Stimulated activated CD8-positive, alpha-beta memory T cell treated with anti-CD3 and anti-CD28 coated beads, Interleukin-15, amount 100 ng/mL, for 48 hours (primary cell): ENCODE results near the gene WWOX.
"Not testable (repeated sequence)": the region's sequence is repeated elsewhere in the genome, so short reads cannot be mapped to it uniquely, and the experiment has no call there.

Source experiments
- DNase-seq, 2 donors: peaks; one replicate each; pipeline ENCODE4 v3.0.0-alpha.2; 2020; ENCODE audit warnings: low read depth in 2 of 2

Gene WWOX

GRCh38 chr16:78099271-78100111, at the start of gene WWOX:
Gene WWOX (plus strand): TSS chr16:78099654.
- peak; percentile 93 to 94 for DNase-seq

GRCh38 chr16:78050734-78051400, 48.6 kb upstream of the WWOX start:
- no peak for DNase-seq

GRCh38 chr16:78057803-78058564, 41.5 kb upstream of the WWOX start:
- no peak for DNase-seq

DNA sequence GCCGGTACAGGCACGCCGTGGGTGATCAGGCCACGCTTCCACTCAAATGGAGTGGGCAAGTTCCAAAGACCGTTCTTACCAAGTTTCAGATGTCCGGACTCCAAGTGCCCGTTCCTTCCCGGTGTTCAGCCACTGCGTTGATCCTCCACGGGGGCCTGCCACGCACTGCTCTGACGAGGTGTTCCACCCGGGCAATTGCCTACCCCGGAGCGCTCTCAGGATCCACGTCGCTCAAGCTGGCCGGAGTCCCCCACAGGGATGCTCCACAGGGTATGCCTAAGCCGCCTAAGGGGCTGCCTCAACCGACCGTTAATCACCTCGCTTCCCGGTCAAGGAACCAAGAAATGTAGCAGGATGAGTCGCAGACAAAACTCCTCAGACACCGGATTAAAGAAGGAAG, 39.6 kb upstream of the WWOX start:
- not testable (repeated sequence) for DNase-seq

- no peak for DNase-seq
Measured at GRCh38 chr16:78060295-78060694, 39.2 kb upstream of the WWOX start.

GRCh38 chr16:78060809-78061208, 38.6 kb upstream of the WWOX start:
- DNase-seq, result no peak

DNA sequence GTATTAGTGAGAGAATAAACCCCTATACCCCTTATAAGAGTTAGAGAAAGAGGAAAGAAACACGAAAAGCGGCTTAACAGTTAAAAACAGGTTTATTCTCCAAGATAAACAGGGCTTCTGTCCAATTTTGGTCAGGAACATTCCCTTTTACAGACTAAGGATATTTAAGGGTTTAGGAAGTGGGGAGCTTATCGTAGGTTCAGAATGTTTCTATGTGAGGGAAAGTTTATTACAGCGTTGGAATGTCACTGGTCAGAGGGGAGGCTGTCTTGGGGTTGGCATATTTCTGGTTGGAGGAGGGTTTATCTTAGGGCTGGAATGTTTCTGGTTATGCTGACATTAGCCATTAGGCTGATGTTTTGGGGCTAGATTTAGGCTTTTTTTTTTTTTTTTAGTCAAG, 34.1 kb upstream of the WWOX start:
- no peak for DNase-seq

DNA sequence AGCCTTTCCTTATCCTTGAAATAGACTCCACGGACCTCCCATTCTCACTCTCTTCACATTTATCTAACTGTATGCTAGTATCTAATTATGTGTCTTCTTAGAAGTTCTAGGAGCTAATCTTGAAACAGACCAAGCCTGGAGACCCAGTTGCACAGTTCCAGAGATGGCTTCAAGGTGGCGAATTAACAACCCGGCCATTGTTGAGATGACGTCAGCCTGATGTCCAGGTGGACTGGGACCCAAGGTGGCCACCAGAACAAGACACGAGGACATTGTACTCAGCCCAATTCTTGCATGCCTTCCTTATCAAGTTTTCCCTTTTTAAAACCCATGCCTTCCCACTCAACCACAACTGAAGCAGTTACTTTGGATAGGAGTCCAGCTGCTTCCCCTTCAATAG, 29.5 kb upstream of the WWOX start:
- DNase-seq, result no peak

DNA sequence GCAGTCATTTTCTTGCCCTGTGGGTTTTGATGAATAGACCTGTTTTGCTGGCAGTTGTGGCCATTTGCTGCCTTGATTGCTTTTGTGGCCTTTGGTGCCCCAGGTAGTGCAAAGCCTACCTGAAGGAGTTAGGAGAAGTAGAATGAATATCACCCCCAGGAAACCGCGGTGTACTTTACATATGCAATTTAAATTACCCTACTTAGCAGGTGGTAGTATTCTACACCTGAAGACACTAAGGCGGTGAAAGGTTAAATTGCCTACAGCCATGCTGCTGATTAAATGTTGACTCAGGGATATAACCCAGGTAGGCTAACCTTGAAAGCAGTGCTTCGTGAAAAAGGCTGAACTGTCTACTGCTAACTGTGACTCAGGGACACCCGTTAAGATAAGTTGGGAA, 27.2 kb upstream of the WWOX start:
- no peak for DNase-seq

DNA sequence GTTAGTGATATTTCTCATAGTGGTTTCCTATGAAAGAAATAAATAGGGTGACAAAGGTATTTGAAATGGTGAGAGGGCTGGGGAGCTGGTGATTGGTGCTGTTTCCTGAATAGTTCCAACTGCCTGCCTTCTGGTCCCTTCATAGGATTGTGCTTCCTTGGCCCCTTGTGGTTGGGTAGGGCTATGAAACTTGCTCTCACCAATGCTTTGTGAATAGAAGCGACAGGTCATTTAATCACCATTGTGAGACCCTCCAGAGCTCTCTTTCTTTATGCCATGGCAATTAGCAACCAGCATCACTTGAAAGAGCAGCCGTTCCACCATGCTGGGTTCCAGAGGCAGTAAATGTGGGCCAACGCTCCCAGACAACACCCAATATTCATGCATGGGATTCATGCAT, 23.7 kb upstream of the WWOX start:
- DNase-seq, result no peak

DNA sequence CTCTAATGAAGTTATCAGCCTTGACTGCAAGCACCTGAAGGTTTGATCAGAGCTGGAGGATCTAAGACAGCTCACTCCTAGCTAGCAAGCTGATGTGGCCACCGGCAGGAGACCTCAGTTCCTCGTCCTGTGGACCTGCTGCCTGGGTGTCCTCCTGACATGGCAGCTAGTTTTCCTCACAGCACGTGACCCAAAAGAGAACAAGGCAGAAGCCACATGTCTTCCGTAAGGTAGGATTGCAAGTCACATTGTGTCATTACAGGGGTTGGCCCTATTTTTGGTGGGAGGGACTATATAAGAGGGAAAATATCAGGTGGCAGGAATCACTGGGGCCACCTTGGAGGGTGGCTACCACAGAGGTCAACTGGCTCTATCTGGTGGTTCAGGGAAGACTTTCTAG, 18.1 kb upstream of the WWOX start:
- no peak for DNase-seq

DNA sequence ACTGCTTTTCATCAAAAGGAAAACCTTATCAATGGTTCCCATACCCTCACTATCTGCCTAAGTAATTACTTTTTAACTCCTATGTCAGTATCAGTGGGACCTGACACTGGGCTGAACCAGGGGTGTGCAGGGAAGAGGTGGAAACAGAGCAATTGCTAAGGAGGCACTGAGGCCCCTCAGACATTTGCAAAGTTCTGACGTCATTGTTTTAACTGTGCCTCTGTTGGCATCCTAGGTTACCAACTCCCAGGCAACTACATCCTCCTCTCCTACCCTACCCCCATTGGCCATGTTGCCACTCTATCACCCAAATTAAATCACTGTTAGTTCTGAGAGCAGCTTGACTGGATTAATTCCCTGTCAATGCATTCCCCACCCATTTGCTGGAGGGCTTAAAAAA, 8.0 kb upstream of the WWOX start:
- no peak for DNase-seq

DNA sequence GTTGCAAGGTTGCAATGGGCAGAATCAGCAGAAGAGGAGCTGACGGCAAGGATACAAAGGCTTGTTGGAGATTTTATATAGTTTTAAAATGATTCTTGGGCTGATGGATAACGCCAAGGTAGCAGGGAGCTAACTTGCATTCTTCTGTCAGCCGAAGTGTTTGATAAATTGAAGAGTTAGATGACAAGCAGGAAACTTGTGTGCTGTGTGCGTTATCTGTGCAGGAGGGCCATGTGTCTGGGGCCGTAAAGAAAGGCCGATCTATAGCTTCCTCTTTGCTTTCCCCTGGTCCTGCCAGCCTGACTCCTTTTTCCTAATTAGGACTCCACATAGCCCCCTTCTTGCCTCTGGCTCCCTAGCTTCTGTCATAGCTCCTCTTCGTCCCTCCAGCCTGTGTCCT, 6.7 kb upstream of the WWOX start:
- no peak for DNase-seq

- DNase-seq, result no peak
Measured at GRCh38 chr16:78094166-78094565, 5.3 kb upstream of the WWOX start.

DNA sequence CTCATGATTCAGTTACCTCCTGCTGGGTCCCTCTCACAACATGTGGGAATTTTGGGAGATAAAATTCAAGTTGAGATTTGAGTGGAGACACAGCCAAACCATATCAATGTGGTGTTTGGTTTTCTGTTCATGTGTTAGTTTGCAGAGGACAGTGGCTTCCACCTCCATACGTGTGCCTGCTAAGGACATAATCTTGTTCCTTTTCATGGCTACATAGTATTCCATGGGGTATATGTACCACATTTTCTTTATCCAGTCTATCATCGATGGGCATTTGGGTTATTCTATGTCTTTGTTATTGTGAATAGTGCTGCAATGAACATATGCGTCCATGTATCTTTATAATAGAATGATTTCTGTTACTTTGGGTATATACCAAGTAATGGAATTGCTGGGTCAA, 4.5 kb upstream of the WWOX start:
- no peak for DNase-seq

DNA sequence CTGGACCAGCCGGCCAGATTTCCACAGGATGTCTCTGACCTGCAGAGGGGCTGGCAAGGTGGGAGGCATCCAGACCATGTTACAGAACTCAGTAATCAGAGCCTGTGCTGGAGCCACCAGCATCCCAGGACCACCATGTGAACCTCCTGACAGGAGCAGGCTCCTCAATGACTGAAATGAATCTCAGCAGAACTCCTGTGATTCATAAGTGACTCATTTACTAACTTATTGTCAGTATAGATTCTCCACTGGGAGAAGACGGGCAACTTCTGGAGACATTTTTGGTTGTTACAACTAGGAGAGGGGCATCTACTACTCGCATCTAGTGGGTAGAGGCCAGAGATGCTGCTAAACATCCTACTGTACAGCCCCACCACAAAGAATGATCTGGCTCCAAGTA, 3.1 kb upstream of the WWOX start:
- DNase-seq, result no peak

- DNase-seq, result no peak
Measured at GRCh38 chr16:78097548-78097947, 1.9 kb upstream of the WWOX start.

- DNase-seq, result no peak
Measured at GRCh38 chr16:78098087-78098486, 1.4 kb upstream of the WWOX start.

DNA sequence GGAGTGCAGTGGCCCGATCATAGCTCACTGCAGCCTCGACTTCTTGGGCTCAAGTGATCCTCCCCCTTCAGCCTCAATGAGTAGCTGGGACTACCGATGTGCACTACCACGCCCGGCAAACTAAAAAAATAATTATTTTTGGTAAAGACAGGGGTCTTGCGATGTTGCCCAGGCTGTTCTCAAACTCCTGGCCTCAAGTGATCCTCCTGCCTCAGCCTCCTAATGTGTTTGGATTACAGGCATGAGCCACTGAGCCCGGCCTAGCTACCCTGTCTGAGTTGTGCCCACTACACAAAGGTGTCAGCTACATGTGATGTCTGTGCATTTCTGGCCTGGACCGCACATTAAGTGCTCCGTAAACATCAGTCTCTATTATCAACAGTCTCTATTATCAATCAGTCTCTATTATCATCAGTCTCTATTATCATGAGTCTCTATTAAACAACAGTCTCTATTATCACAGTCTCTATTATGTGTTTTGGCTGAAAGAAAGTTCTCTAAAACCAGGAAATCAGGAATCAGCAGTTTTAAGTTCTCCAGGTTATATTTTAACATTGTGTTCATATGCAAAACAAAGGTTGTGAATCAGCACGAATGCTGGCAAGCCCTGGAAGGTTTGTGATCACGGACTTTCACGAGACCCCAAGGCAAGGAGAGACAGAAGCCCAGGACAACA, 721 bp upstream of the WWOX start:
- no peak for DNase-seq

GRCh38 chr16:78100112-78100467, 636 bp downstream of the WWOX start:
- DNase-seq, result no peak

DNA sequence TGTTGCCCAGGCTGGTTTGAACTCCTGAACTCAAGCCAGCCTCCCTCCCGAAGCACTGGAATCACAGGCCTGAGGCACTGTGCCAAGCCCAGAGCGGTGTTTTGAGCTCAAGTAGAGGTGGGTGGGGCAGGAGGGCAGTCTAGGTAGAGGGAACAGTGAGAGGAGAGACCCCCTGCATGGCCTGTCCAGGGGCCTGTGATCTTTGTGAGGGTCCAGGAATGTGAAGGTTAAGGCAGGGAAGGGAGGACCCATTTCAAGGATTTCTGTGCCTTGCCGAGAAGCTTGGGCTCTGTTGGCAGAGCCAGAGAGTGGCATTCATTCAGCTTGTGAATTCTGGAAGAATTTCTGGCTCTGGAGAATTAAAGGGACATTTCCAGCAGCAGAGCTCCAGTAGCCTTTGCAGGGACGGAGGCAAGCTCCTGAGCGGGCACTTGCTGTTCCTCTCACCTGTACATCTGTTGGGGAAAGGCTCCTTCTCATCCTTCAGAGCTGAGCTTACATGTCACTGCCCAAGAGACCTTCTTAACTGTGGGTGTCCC, 2.7 kb downstream of the WWOX start:
- DNase-seq, result no peak

DNA sequence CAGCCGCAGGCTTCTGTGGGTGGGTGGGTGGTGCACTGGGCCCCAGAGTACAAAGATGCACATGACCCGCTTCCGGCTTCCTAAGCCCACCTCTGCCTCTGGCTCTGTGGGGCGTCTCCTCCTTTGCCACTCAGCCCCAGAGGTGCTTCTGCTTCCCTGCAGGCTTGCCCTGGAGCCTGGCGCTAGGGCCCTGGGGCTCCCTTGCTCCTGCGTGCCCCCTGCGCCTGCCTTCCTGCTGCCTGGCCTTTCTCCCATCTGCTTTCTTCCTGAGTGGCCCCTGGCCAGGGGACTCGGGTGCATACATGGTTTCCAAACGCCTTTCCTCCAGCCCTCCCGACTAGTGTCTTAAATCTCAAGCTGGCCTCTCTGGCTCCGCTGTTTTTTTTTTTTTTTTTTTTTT, 3.4 kb downstream of the WWOX start:
- no peak for DNase-seq
